HG02798 (cell line): ENCODE results near the gene C5orf34.

ENCODE experiments used
- ATAC-seq: cut with Tn5 transposase; IDR thresholded peaks from one replicate; pipeline ENCODE4 v1.9.1; 2021; ENCODE audit warnings: mild to moderate bottlenecking; ENCODE audit not compliant: unreplicated experiment, poor library complexity

Gene C5orf34

GRCh38 chr5:43437062-43437660 is 77.8 kb downstream of the C5orf34 start:
- ATAC-seq, result no peak
